IPS-15b (cell line): ENCODE results near the gene TRIP11.

Experiments used
- H3K27me3 ChIP-seq: one replicate; pipeline ENCODE4 v1.6.1; 2013; ENCODE audit warnings: low read length; ENCODE audit not compliant: control insufficient read depth, insufficient read depth
- H3K36me3 ChIP-seq: one replicate; pipeline ENCODE4 v1.6.1; 2013; ENCODE audit warnings: low read length; ENCODE audit not compliant: control insufficient read depth, insufficient read depth
- H3K4me1 ChIP-seq: one replicate; pipeline ENCODE4 v1.6.1; 2013; ENCODE audit warnings: mild to moderate bottlenecking, low read length; ENCODE audit not compliant: control insufficient read depth, insufficient read depth
- H3K4me3 ChIP-seq: one replicate; pipeline ENCODE4 v1.5.1; 2013; ENCODE audit warnings: low read depth, low read length
- H3K9ac ChIP-seq: one replicate; pipeline ENCODE4 v1.6.1; 2013; ENCODE audit warnings: low read depth, mild to moderate bottlenecking, low read length
- H3K9me3 ChIP-seq: one replicate; pipeline ENCODE4 v1.6.1; 2013; ENCODE audit warnings: mild to moderate bottlenecking, low read length; ENCODE audit not compliant: control insufficient read depth, insufficient read depth

TRIP11 gene

GRCh38 chr14:91946622-91947474, 93.0 kb downstream of the TRIP11 start:
- Histone ChIP-seq H3K27me3 (peaks cover 38% of the 10 kb centered on the region), H3K9me3 (no peaks in the 10 kb centered on the region), H3K4me3 (peak overlapping the region; percentile 50), H3K36me3 (no peaks in the 10 kb centered on the region), H3K4me1 (peaks cover 2% of the 10 kb centered on the region), H3K9ac (peak overlapping the region; percentile 54)

GRCh38 chr14:91945751-91946621, 93.9 kb downstream of the TRIP11 start:
- Histone ChIP-seq H3K9ac (no peak overlapping the region), H3K9me3 (no peaks in the 10 kb centered on the region), H3K36me3 (no peaks in the 10 kb centered on the region), H3K4me3 (no peak overlapping the region), H3K27me3 (peaks cover 38% of the 10 kb centered on the region), H3K4me1 (peaks cover 2% of the 10 kb centered on the region)

- Histone ChIP-seq H3K36me3 (no peaks in the 10 kb centered on the region), H3K4me1 (no peaks in the 10 kb centered on the region), H3K9me3 (no peaks in the 10 kb centered on the region), H3K4me3 (no peak overlapping the region), H3K27me3 (peaks cover 23% of the 10 kb centered on the region), H3K9ac (no peak overlapping the region)
Observed at GRCh38 chr14:91942946-91943345, 96.9 kb downstream of the TRIP11 start.

DNA sequence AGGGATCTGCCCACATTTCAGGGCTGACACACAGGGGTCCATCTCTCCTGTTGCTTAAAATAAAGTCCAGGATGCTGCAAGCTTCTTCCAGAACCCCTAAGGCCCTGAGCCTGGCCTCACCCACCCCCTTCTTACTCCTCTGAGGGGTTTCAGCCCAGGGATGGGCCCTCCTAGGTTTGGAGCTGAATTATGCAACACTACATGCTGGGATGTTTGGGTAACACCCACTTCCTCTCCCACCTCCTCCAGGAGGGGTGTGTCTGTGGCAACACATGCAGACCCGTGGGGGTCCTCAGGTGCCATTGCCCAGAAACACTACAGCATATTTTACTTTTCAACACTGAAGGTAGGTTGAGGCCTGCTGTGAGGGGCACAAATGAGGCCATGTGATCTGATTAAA, 97.7 kb downstream of the TRIP11 start:
- no peak overlapping the region for H3K9ac ChIP-seq
- no peaks in the 10 kb centered on the region for H3K9me3 ChIP-seq
- H3K4me1 ChIP-seq: no peaks in the 10 kb centered on the region
- no peaks in the 10 kb centered on the region for H3K36me3 ChIP-seq
- no peak overlapping the region for H3K4me3 ChIP-seq
- H3K27me3 ChIP-seq: peaks cover 19% of the 10 kb centered on the region

DNA sequence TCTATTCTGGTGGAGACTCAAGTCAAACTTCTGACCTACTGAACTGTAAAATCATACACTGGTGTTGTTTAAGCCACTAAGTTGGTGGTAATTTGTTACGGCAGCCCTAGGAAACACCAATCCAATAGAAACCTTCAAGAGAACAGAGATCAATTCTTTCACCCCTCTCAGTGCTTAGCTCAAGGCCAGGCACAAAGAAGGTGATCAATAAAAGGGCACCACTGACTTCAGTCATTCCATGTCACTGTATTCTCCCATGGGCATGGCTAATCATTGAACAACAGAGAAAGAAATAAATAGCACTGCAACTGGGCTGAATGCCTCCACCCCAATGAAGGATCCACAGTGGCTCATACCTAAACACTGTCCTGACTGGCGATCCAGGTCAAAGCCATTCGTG, 99.7 kb downstream of the TRIP11 start:
- H3K4me1 ChIP-seq: no peaks in the 10 kb centered on the region
- no peaks in the 10 kb centered on the region for H3K9me3 ChIP-seq
- H3K27me3 ChIP-seq: peaks cover under 1% of the 10 kb centered on the region
- no peak overlapping the region for H3K4me3 ChIP-seq
- no peaks in the 10 kb centered on the region for H3K36me3 ChIP-seq
- no peak overlapping the region for H3K9ac ChIP-seq

GRCh38 chr14:91935586-91935985, 104.3 kb downstream of the TRIP11 start:
- no peak overlapping the region for H3K9ac ChIP-seq
- no peaks in the 10 kb centered on the region for H3K36me3 ChIP-seq
- no peak overlapping the region for H3K4me3 ChIP-seq
- H3K27me3 ChIP-seq: no peaks in the 10 kb centered on the region
- H3K9me3 ChIP-seq: no peaks in the 10 kb centered on the region
- no peaks in the 10 kb centered on the region for H3K4me1 ChIP-seq

- no peaks in the 10 kb centered on the region for H3K36me3 ChIP-seq
- H3K27me3 ChIP-seq: no peaks in the 10 kb centered on the region
- no peak overlapping the region for H3K9ac ChIP-seq
- H3K4me1 ChIP-seq: no peaks in the 10 kb centered on the region
- H3K4me3 ChIP-seq: no peak overlapping the region
- no peaks in the 10 kb centered on the region for H3K9me3 ChIP-seq
Observed at GRCh38 chr14:91934554-91935285, 105.1 kb downstream of the TRIP11 start.

GRCh38 chr14:91931478-91932088, 108.3 kb downstream of the TRIP11 start:
- no peaks in the 10 kb centered on the region for H3K9me3 ChIP-seq
- no peak overlapping the region for H3K4me3 ChIP-seq
- no peaks in the 10 kb centered on the region for H3K27me3 ChIP-seq
- no peak overlapping the region for H3K9ac ChIP-seq
- no peaks in the 10 kb centered on the region for H3K36me3 ChIP-seq
- no peaks in the 10 kb centered on the region for H3K4me1 ChIP-seq

DNA sequence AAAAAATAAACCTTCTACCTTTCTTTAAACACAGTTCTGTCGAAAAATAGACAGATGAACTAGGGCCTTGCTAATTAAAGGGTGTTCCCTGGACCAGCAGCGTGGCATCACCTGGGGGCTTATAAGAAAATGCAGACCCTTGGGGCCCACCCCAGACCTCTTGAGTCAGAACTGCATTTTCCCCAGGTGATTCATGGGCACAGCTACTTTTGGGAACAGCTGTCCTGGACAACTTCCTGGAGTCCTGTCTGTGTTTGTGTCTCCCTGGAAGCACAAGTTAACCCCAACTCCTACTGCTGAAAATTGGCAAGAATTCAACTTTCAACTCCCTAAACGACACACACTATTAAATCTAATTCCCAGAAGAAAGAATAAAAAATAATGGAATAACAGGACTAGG, 110.2 kb downstream of the TRIP11 start:
- no peak overlapping the region for H3K4me3 ChIP-seq

GRCh38 chr14:91927800-91928199, 112.1 kb downstream of the TRIP11 start:
- no peaks in the 10 kb centered on the region for H3K9me3 ChIP-seq
- no peaks in the 10 kb centered on the region for H3K27me3 ChIP-seq
- no peak overlapping the region for H3K9ac ChIP-seq
- no peaks in the 10 kb centered on the region for H3K4me1 ChIP-seq
- no peaks in the 10 kb centered on the region for H3K36me3 ChIP-seq
- H3K4me3 ChIP-seq: no peak overlapping the region

More for the DNA sequence above, 110.2 kb downstream of the TRIP11 start:
- Histone ChIP-seq H3K4me1 (no peaks in the 10 kb centered on the region), H3K27me3 (no peaks in the 10 kb centered on the region), H3K36me3 (no peaks in the 10 kb centered on the region), H3K9me3 (no peaks in the 10 kb centered on the region), H3K9ac (no peak overlapping the region)

DNA sequence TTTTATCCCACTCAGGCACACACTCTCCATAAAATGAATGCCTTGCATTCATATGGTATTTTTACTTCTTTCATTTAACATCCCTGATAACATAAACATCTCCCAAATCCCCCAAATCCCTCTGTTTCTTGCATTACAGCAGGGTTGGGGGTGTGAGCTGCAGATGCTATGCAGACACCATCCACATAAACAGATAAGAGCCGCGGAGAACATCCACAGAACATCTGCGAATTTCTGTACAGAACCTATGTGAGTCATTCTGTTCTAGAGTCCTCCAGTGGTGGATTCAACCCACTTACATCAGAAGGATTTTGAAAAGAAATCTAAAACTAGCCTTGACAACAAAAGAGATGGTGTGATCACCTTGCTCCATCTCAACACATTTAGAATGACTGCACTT, 112.7 kb downstream of the TRIP11 start:
- no peaks in the 10 kb centered on the region for H3K27me3 ChIP-seq
- no peak overlapping the region for H3K9ac ChIP-seq
- H3K4me3 ChIP-seq: no peak overlapping the region
- H3K36me3 ChIP-seq: no peaks in the 10 kb centered on the region
- no peaks in the 10 kb centered on the region for H3K4me1 ChIP-seq
- no peaks in the 10 kb centered on the region for H3K9me3 ChIP-seq
